ENCODE measurements around the gene MKRN2. TPM values are rescaled to one million over a fixed set of nuclear protein-coding genes. Genes with fewer than 3 reads are reported as not detected.
A peak's percentile ranks its signal among the peaks of the same experiment; 100 is the strongest.

Gene MKRN2
- total RNA-seq, 1 donor from 2014 or later = 23.9 TPM

- DNase-seq (ENCODE audit: low spot score) (no peak), ATAC-seq (no peak)
- intact Hi-C loops (cut with DNase I) = no loop called here
Measured at GRCh38 chr3:12582730-12583129, 25.8 kb downstream of the MKRN2 start.

GRCh38 chr3:12583280-12583679 lies 26.4 kb downstream of the MKRN2 start:
- ATAC-seq (no peak), DNase-seq (ENCODE audit: low spot score) (no peak)
- intact Hi-C loops (cut with DNase I) = no loop called here

- ATAC-seq (no peak), DNase-seq (ENCODE audit: low spot score) (no peak)
- intact Hi-C loops (cut with DNase I) = no loop called here
Measured at GRCh38 chr3:12584083-12584482, 27.2 kb downstream of the MKRN2 start.

- DNase-seq (ENCODE audit: low spot score) (no peak), ATAC-seq (no peak)
- intact Hi-C loops (cut with DNase I) = no loop called here
Measured at GRCh38 chr3:12585181-12585580, 28.3 kb downstream of the MKRN2 start.

- ATAC-seq = no peak
Measured at GRCh38 chr3:12585970-12586369, 29.1 kb downstream of the MKRN2 start.

GRCh38 chr3:12586403-12586802 lies 29.5 kb downstream of the MKRN2 start:
- DNase-seq (ENCODE audit: low spot score) = no peak
- ATAC-seq = no peak
- intact Hi-C loops (cut with DNase I) = no loop called here

More at GRCh38 chr3:12585970-12586369, 29.1 kb downstream of the MKRN2 start:
- intact Hi-C loops (cut with DNase I) = no loop called here
- DNase-seq (ENCODE audit: low spot score) = no peak

- intact Hi-C loops (cut with DNase I) = no loop called here
- no peak for ATAC-seq
- DNase-seq (ENCODE audit: low spot score) = no peak
Measured at GRCh38 chr3:12588039-12589009, 31.4 kb downstream of the MKRN2 start.

GRCh38 chr3:12590096-12590495 lies 33.2 kb downstream of the MKRN2 start:
- ATAC-seq (peak; percentile 43), DNase-seq (ENCODE audit: low spot score) (no peak)
- intact Hi-C loops (cut with DNase I) = no loop called here

GRCh38 chr3:12591456-12591855 lies 34.6 kb downstream of the MKRN2 start:
- intact Hi-C loops (cut with DNase I) = no loop called here
- DNase-seq (ENCODE audit: low spot score) = no peak
- no peak for ATAC-seq

- intact Hi-C loops (cut with DNase I) = no loop called here
- no peak for ATAC-seq
- no peak for DNase-seq (ENCODE audit: low spot score)
Measured at GRCh38 chr3:12591997-12592715, 35.3 kb downstream of the MKRN2 start.

GRCh38 chr3:12593473-12593872 lies 36.6 kb downstream of the MKRN2 start:
- ATAC-seq (no peak), DNase-seq (ENCODE audit: low spot score) (no peak)
- intact Hi-C loops (cut with DNase I) = no loop called here

GRCh38 chr3:12598890-12599289 lies 42.0 kb downstream of the MKRN2 start:
- DNase-seq (ENCODE audit: low spot score) (no peak), ATAC-seq (no peak)
- intact Hi-C loops (cut with DNase I) = no loop called here

- intact Hi-C loops (cut with DNase I) = no loop called here
- ATAC-seq (no peak), DNase-seq (ENCODE audit: low spot score) (no peak)
Measured at GRCh38 chr3:12601072-12601471, 44.2 kb downstream of the MKRN2 start.

GRCh38 chr3:12603969-12604368 lies 47.1 kb downstream of the MKRN2 start:
- intact Hi-C loops (cut with DNase I) = no loop called here
- DNase-seq (ENCODE audit: low spot score) (no peak), ATAC-seq (no peak)

GRCh38 chr3:12608376-12608775 lies 51.5 kb downstream of the MKRN2 start:
- ATAC-seq (no peak), DNase-seq (ENCODE audit: low spot score) (no peak)
- intact Hi-C loops (cut with DNase I) = no loop called here

- intact Hi-C loops (cut with DNase I) = no loop called here
- ATAC-seq (peak; percentile 24), DNase-seq (ENCODE audit: low spot score) (no peak)
Measured at GRCh38 chr3:12611117-12611516, 54.2 kb downstream of the MKRN2 start.

- ATAC-seq = no peak
Measured at GRCh38 chr3:12612514-12613226, 55.8 kb downstream of the MKRN2 start.

GRCh38 chr3:12613250-12613649 lies 56.4 kb downstream of the MKRN2 start:
- intact Hi-C loops (cut with DNase I) = no loop called here
- ATAC-seq (no peak), DNase-seq (ENCODE audit: low spot score) (no peak)

More at GRCh38 chr3:12612514-12613226, 55.8 kb downstream of the MKRN2 start:
- DNase-seq (ENCODE audit: low spot score) = no peak
- intact Hi-C loops (cut with DNase I) = no loop called here

GRCh38 chr3:12615266-12615665 lies 58.4 kb downstream of the MKRN2 start:
- DNase-seq (ENCODE audit: low spot score) (no peak), ATAC-seq (no peak)
- intact Hi-C loops (cut with DNase I) = no loop called here

- ATAC-seq = no peak
- intact Hi-C loops (cut with DNase I) = no loop called here
- no peak for DNase-seq (ENCODE audit: low spot score)
Measured at GRCh38 chr3:12618426-12618825, 61.5 kb downstream of the MKRN2 start.
